Subcutaneous adipose tissue (tissue), 4 donors: ENCODE measurements around the gene SS18L1. TPM values are rescaled to one million over a fixed set of nuclear protein-coding genes. Genes with fewer than 3 reads are reported as not detected.

Experiments
- CTCF ChIP-seq: fragments of 450-650 bp; IDR thresholded peaks from one replicate; pipeline ENCODE4 v1.5.1; 2016; ENCODE audit warnings: low read depth, mild to moderate bottlenecking, control low read depth, antibody characterized with exemption, moderate library complexity
- total RNA-seq, 4 donors: library from RNA; depleted of rRNA; stranded (reverse); fragments of >200 nt; gene quantifications; one replicate each; pipeline ENCODE4 v1.1.0, GENCODE V29; 2016

SS18L1 gene
- total RNA-seq, 4 donors from 2014 or later: 10.3 to 18.3 (median 12.9) TPM

GRCh38 chr20:62195736-62196135, 52.2 kb downstream of the SS18L1 start:
- TF ChIP-seq CTCF: no peak

- TF ChIP-seq CTCF: no peak
Measured at GRCh38 chr20:62196286-62196685, 52.7 kb downstream of the SS18L1 start.

DNA sequence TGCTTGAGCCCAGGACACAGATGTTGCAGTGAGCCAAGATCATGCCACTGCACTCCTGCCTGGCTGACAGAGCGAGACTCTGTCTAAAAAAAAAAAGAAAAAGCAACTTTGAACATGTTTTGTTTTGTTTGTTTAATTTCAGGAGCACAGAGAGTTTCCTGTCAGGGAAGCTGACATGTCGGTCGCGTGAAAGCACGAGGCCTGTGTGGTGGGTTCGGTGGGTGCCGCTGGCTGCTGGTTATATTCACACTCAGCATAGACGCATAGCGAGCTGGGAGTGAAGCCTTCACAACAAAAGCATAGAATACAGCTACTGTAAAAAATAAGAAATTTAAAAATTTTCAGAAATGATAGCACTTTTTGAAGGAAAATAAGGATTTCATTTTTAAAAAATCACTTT, 53.7 kb downstream of the SS18L1 start:
- no peak for TF ChIP-seq CTCF

DNA sequence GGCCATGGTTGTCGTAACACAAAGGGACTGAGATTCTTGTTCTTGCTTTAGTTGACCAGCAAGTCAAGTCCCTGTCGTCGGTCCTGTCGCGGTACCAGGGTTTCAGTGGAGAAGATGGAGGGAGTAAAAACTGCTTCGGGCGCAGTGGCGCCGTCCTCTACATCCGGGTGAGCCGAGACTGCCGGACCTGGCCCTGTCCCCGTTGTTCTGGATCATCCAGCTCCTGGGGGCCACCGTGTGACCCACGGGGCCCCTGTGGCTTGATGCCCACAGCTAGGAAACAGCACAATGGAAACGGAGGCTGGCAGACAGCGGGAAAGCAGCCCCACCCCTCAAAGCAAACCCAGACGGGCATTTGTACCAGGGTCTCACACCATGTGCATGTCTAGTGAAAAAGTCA, 54.2 kb downstream of the SS18L1 start:
- TF ChIP-seq CTCF: no peak

DNA sequence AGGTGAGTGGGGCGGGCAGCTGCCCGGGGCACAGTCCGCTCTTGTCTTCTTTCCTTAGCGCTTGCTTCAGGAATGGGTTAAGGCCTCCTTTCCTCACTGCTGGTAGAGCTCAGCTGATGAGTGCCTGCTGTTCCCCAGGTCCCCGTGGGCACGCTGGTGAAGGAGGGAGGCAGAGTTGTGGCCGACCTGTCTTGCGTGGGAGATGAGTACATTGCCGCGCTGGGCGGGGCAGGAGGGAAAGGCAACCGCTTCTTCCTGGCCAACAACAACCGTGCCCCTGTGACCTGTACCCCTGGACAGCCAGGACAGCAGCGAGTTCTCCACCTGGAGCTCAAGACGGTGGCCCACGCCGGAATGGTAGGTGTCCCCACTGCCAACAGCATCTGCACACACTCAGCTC, 54.9 kb downstream of the SS18L1 start:
- TF ChIP-seq CTCF: no peak

GRCh38 chr20:62198931-62199330, 55.4 kb downstream of the SS18L1 start:
- no peak for TF ChIP-seq CTCF

DNA sequence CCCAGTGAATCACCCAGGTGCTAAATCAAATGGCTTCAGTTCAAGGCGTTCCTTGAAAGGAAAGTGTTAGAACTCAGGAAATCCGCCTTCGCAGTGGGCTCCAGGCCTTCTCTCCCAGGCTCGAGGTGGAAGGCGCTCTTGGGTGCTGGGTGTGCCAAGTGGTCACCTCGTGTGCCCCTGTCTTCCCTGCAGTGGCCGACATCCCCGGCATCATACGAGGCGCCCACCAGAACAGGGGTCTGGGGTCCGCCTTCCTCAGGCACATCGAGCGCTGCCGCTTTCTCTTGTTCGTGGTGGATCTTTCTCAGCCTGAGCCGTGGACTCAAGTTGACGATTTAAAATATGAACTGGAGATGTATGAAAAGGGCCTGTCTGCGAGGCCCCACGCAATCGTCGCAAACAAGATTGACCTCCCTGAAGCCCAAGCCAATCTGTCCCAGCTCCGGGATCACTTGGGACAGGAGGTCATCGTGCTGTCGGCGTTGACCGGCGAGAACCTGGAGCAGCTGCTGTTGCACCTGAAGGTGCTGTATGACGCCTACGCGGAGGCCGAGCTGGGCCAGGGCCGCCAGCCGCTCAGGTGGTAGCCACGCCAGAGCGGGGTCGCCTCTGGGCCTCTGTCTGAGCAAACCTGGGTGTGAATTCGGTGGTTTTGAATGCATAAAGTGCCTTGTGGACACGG, 57.1 kb downstream of the SS18L1 start:
- TF ChIP-seq CTCF: no peak
